Left forelimb (tissue), 1 donor: ENCODE measurements around the gene TNIK.
A peak's percentile ranks its signal among the peaks of the same experiment; 100 is the strongest.

Experiments used
- DNase-seq: peaks from one replicate; pipeline ENCODE4 v3.0.0-alpha.2; 2018; ENCODE audit warnings: low spot score

TNIK gene

GRCh38 chr3:171165983-171166382, 294.2 kb downstream of the TNIK start:
- no peak for DNase-seq

DNA sequence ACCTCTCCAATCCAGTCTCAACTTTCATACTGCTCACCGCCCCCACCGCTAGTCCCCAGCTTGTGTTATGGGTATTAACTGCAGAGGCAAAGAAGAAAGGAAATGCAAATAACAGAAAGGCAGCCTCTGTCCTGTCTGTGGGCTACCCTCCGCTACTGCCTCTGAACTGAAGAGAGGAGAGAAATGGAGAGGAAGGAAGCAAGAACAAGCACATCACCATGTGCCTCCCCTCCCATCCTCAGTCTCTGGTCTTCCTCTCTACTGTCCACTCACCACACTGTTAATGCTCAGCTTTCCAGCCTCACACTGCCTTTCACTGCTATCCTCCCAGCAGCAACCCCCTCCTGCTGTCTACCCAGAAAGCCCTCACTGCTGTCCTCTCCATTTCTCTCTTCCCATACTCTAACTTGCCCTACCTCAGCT, 294.7 kb downstream of the TNIK start:
- DNase-seq = no peak

DNA sequence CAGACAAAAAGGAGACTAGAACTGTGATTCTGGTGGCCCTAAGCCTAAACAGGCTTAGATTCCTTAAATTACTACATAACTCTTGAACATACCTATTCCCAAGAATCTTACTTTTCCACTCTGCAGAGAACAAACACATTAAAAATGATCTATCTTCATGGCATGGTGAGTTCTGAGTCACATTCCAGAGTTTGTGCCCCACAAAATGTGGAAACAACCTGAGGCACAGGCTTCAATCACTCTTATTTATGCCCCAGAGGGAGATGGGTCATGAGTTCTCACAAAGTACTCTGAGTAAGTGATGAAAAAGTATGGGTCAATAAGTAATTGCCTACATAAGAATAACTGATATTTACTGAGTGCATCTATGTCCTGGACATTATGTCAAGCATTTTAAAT, 296.1 kb downstream of the TNIK start:
- DNase-seq = no peak

GRCh38 chr3:171163101-171164066, 296.8 kb downstream of the TNIK start:
- no peak for DNase-seq

- DNase-seq = no peak
Observed at GRCh38 chr3:171160325-171160724, 299.9 kb downstream of the TNIK start.

- no peak for DNase-seq
Observed at GRCh38 chr3:171159822-171160157, 300.4 kb downstream of the TNIK start.

GRCh38 chr3:171159024-171159821, 301.0 kb downstream of the TNIK start:
- no peak for DNase-seq

DNA sequence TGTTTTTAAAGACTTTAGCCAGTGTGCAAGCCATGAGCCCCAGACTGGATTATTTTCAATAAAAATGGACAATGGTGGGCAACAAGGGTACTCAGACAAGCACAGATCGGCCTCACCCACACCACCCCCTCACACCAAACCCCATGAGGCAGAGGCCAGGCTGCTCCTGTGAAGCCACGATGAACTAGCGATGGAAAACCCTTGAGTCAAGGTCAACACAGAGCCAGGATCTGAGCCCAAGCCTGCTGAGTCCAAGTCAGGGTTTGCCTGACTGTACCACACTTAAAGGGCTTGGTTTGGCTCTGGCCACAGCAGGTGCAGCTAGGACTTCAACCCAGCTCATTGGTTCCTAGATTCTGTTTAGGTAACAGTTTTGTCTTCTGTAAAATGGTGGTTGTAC, 302.2 kb downstream of the TNIK start:
- DNase-seq = no peak

DNA sequence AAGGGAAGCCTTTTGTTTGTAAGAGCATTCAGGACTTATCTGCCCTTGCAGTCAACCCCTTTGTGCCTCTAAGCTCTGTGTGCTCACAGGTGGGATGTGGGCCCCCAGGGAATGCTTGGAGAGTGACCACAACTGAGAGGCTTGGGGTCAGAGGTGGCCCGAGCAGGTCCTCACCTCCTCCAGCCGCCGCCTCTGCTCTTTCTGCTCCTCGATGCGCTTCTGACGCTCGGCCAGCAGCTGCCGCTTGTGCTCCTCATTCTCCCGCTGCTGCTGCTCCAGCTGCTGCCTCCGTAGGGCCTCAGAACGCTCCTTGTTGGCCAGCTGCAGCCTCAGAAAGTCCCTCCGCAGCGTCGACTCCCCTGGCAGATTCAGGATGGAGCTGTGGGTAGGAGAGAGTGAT, 302.9 kb downstream of the TNIK start:
- DNase-seq = peak; percentile 71

DNA sequence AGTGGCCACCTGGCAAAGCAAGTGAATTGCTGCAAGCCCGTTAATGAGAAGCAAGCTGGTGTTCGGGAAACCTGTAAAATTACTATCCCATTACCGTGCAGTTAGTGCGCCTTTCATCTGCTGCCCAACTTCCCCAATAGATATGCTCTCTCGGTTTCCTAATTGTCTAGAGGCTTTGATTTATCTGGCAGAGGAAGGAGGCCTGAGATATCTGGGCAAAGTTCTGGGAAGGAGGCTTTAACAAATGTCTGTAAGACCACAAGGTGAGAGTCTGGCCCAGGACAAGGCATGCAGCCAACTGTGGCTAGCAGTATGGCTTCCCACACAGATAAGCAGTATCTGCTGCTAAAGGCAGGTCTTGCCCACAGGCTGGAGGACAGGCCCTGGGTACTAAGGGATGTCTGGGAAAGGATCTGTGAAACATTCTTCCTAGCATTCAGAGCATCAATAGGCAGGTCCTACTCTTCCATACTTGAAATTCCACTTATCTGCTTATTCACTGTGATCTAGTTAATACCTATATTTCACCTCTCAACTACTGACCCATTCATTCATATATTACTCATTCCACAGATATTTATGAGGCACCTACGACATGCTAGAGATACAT, 303.7 kb downstream of the TNIK start:
- no peak for DNase-seq

- DNase-seq = no peak
Observed at GRCh38 chr3:171155122-171155700, 305.0 kb downstream of the TNIK start.

DNA sequence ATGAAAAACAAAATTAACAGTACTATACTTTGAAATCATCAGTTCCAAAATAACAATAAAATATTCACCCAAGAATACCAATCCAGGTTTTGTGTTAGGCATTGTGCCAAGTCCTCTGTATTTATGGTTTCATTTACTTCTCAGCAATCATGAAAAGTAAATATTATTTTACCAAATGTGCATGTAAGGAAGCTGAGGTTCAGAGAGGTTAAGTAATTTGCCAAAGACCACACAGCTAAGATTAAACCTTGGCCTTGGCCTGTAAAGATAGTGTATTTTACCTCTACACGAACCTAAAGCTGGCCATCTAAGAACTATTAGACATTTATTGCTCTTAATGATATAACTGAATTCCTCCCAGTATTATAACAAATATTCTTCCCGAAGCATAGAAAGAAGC, 309.3 kb downstream of the TNIK start:
- DNase-seq = no peak

DNA sequence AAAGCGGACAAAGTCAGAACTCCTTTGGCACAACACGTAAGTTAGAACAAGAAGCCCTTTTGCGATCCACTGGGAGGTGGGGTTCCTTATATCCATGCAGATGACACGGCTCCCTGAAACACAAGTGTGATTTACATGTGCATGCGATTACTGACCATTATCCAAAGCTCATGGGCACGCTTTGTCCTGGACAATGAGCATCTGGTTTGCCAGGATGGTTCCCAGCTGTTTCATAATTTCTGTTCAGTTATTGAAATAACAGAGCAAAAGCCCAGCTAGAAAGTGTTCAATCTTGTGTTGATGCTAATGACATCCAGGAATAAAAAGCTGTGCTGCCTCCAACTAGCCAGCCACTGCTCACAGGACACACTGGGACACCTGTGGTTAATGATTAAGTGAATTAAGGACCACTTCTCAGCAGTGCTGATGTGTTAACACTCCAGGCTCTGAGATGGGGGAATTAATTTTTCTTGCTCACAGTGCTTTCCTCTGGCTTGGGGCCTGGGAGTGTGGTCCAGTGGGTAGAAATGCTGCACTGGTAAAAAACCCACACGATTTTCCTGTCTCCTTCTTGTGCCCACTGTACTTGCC, 310.6 kb downstream of the TNIK start:
- no peak for DNase-seq

GRCh38 chr3:171145798-171146197, 314.4 kb downstream of the TNIK start:
- DNase-seq = no peak

GRCh38 chr3:171142985-171143384, 317.2 kb downstream of the TNIK start:
- no peak for DNase-seq

- no peak for DNase-seq
Observed at GRCh38 chr3:171140246-171140645, 320.0 kb downstream of the TNIK start.

DNA sequence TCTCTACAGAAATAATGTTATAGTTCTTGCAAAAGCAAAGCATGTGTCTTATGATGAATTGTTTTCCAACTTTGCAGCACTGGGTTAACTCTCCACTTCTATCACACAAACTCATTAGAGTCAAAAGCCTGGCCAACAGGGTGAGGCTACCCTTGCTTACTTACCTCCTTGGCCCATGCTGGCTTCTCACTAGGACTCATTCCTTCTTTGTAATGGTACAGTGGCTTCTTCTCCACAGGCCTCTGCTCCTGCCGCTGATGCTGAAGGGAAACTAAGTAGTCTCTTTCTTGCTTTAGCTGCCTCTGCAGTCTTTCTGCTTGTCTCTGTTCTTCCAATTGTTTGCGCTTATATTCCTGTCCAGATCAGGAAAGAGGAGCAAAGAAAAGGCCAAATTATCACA, 322.2 kb downstream of the TNIK start:
- DNase-seq = no peak

- no peak for DNase-seq
Observed at GRCh38 chr3:171135549-171135948, 324.7 kb downstream of the TNIK start.

GRCh38 chr3:171133796-171134569, 326.2 kb downstream of the TNIK start:
- DNase-seq = no peak

GRCh38 chr3:171133337-171133736, 326.9 kb downstream of the TNIK start:
- no peak for DNase-seq

DNA sequence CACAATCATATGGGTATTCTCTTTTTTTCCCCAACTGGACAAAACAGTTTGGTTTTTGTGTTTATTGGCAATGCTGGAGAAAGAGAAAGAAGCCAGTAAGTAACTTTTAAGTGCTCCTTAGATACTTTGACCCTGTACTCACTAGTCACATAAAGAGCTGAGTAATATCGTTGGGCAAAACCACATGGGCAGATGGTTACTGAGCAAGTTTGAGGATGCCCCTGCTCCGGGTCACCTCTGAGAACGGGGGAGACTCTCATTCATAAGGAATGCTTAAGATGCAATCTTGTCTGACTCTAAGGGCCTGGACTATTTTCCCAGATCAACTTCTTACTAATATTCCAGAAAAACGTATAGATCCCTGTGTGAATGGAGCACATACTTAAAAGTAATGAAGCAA, 327.3 kb downstream of the TNIK start:
- DNase-seq = no peak
